SHP77 (cell line): ENCODE measurements around the gene CASZ1.

Experiments used
- DNase-seq, 2 experiments: peaks; one replicate each; lab custom pipeline; 2025; lab: John Stamatoyannopoulos, UW

Gene CASZ1

GRCh38 chr1:10824821-10825540, 28.5 kb upstream of the CASZ1 start:
- DNase-seq, result no peak

GRCh38 chr1:10823000-10823401, 26.6 kb upstream of the CASZ1 start:
- no peak for DNase-seq

GRCh38 chr1:10821388-10821787, 24.9 kb upstream of the CASZ1 start:
- no peak for DNase-seq

- no peak for DNase-seq
Measured at GRCh38 chr1:10820422-10820821, 24.0 kb upstream of the CASZ1 start.

- no peak for DNase-seq
Measured at GRCh38 chr1:10819198-10819901, 22.9 kb upstream of the CASZ1 start.

GRCh38 chr1:10818262-10819197, 22.1 kb upstream of the CASZ1 start:
- no peak for DNase-seq

GRCh38 chr1:10816743-10817369, 20.4 kb upstream of the CASZ1 start:
- no peak for DNase-seq

- no peak for DNase-seq
Measured at GRCh38 chr1:10816233-10816632, 19.8 kb upstream of the CASZ1 start.

GRCh38 chr1:10815858-10816195, 19.4 kb upstream of the CASZ1 start:
- DNase-seq, result no peak

GRCh38 chr1:10814976-10815857, 18.8 kb upstream of the CASZ1 start:
- DNase-seq, result no peak

- no peak for DNase-seq
Measured at GRCh38 chr1:10814312-10814711, 17.9 kb upstream of the CASZ1 start.

- no peak for DNase-seq
Measured at GRCh38 chr1:10813799-10814198, 17.4 kb upstream of the CASZ1 start.

GRCh38 chr1:10812387-10812915, 16.0 kb upstream of the CASZ1 start:
- no peak for DNase-seq

GRCh38 chr1:10808441-10808840, 12.0 kb upstream of the CASZ1 start:
- no peak for DNase-seq

- no peak for DNase-seq
Measured at GRCh38 chr1:10806966-10807365, 10.5 kb upstream of the CASZ1 start.

GRCh38 chr1:10803971-10804820, 7.8 kb upstream of the CASZ1 start:
- DNase-seq, result peak; percentile 69 to 77

GRCh38 chr1:10802944-10803715, 6.7 kb upstream of the CASZ1 start:
- no peak for DNase-seq

- no peak for DNase-seq
Measured at GRCh38 chr1:10800778-10801177, 4.3 kb upstream of the CASZ1 start.

- no peak for DNase-seq
Measured at GRCh38 chr1:10799726-10800125, 3.3 kb upstream of the CASZ1 start.
